Measurements from ENCODE around the gene TNKS1BP1.

Gene TNKS1BP1

GRCh38 chr11:57359896-57360690, 35.3 kb upstream of the TNKS1BP1 start:
- H3K36me3 ChIP-seq (ENCODE audit: insufficient read depth, insufficient read length, low read length): no peaks in the 10 kb centered on the region
- DNase-seq (ENCODE audit: low read depth, low spot score): no peak
- peaks cover 10% of the 10 kb centered on the region for H3K4me1 ChIP-seq (ENCODE audit: insufficient read depth, insufficient read length)
- no peak overlapping the region for H3K9ac ChIP-seq (ENCODE audit: insufficient read length, low read depth)
- H3K4me3 ChIP-seq (ENCODE audit: insufficient read length, low read depth): no peak overlapping the region
- TF ChIP-seq ZNF274 (IDR thresholded peaks at IDR 0.05; ENCODE audit: low read depth, low read length): no peak
- TF ChIP-seq YY1 (IDR thresholded peaks at IDR 0.05; ENCODE audit: insufficient read depth, insufficient read length): no peak
- no peak for TF ChIP-seq SUZ12 (IDR thresholded peaks at IDR 0.05; ENCODE audit: extremely low read depth, insufficient read depth, insufficient read length)
- H3K27me3 ChIP-seq (ENCODE audit: insufficient read depth, insufficient read length): peaks cover 3% of the 10 kb centered on the region
- no peaks in the 10 kb centered on the region; the same call in 1 of the 2 replicates for H3K9me3 ChIP-seq (ENCODE audit: insufficient read depth, low read length)

GRCh38 chr11:57359396-57359795, 34.6 kb upstream of the TNKS1BP1 start:
- H3K9ac ChIP-seq (ENCODE audit: insufficient read length, low read depth): no peak overlapping the region
- no peaks in the 10 kb centered on the region; the same call in 1 of the 2 replicates for H3K9me3 ChIP-seq (ENCODE audit: insufficient read depth, low read length)
- no peak for DNase-seq (ENCODE audit: low read depth, low spot score)
- H3K36me3 ChIP-seq (ENCODE audit: insufficient read depth, insufficient read length, low read length): no peaks in the 10 kb centered on the region
- H3K27me3 ChIP-seq (ENCODE audit: insufficient read depth, insufficient read length): peaks cover 3% of the 10 kb centered on the region
- TF ChIP-seq SUZ12 (IDR thresholded peaks at IDR 0.05; ENCODE audit: extremely low read depth, insufficient read depth, insufficient read length) (no peak), ZNF274 (IDR thresholded peaks at IDR 0.05; ENCODE audit: low read depth, low read length) (no peak), YY1 (IDR thresholded peaks at IDR 0.05; ENCODE audit: insufficient read depth, insufficient read length) (no peak)
- H3K4me3 ChIP-seq (ENCODE audit: insufficient read length, low read depth): no peak overlapping the region
- H3K4me1 ChIP-seq (ENCODE audit: insufficient read depth, insufficient read length): peaks cover 10% of the 10 kb centered on the region

GRCh38 chr11:57358991-57359390, 34.2 kb upstream of the TNKS1BP1 start:
- H3K9ac ChIP-seq (ENCODE audit: insufficient read length, low read depth): no peak overlapping the region
- H3K9me3 ChIP-seq (ENCODE audit: insufficient read depth, low read length): no peaks in the 10 kb centered on the region; the same call in 1 of the 2 replicates
- H3K27me3 ChIP-seq (ENCODE audit: insufficient read depth, insufficient read length): peaks cover 3% of the 10 kb centered on the region
- DNase-seq (ENCODE audit: low read depth, low spot score): no peak
- H3K36me3 ChIP-seq (ENCODE audit: insufficient read depth, insufficient read length, low read length): no peaks in the 10 kb centered on the region
- TF ChIP-seq ZNF274 (IDR thresholded peaks at IDR 0.05; ENCODE audit: low read depth, low read length): no peak
- TF ChIP-seq YY1 (IDR thresholded peaks at IDR 0.05; ENCODE audit: insufficient read depth, insufficient read length): no peak
- TF ChIP-seq SUZ12 (IDR thresholded peaks at IDR 0.05; ENCODE audit: extremely low read depth, insufficient read depth, insufficient read length): no peak
- peaks cover 10% of the 10 kb centered on the region for H3K4me1 ChIP-seq (ENCODE audit: insufficient read depth, insufficient read length)
- H3K4me3 ChIP-seq (ENCODE audit: insufficient read length, low read depth): no peak overlapping the region

GRCh38 chr11:57358543-57358961, 33.8 kb upstream of the TNKS1BP1 start:
- Histone ChIP-seq H3K27me3 (ENCODE audit: insufficient read depth, insufficient read length) (peaks cover 3% of the 10 kb centered on the region), H3K9me3 (ENCODE audit: insufficient read depth, low read length) (no peaks in the 10 kb centered on the region; the same call in 1 of the 2 replicates), H3K4me3 (ENCODE audit: insufficient read length, low read depth) (no peak overlapping the region), H3K36me3 (ENCODE audit: insufficient read depth, insufficient read length, low read length) (no peaks in the 10 kb centered on the region), H3K9ac (ENCODE audit: insufficient read length, low read depth) (no peak overlapping the region), H3K4me1 (ENCODE audit: insufficient read depth, insufficient read length) (peaks cover 10% of the 10 kb centered on the region)
- DNase-seq (ENCODE audit: low read depth, low spot score): no peak
- TF ChIP-seq SUZ12 (IDR thresholded peaks at IDR 0.05; ENCODE audit: extremely low read depth, insufficient read depth, insufficient read length) (no peak), YY1 (IDR thresholded peaks at IDR 0.05; ENCODE audit: insufficient read depth, insufficient read length) (no peak), ZNF274 (IDR thresholded peaks at IDR 0.05; ENCODE audit: low read depth, low read length) (no peak)

- Histone ChIP-seq H3K9ac (ENCODE audit: insufficient read length, low read depth) (no peak overlapping the region), H3K27me3 (ENCODE audit: insufficient read depth, insufficient read length) (peaks cover 3% of the 10 kb centered on the region), H3K36me3 (ENCODE audit: insufficient read depth, insufficient read length, low read length) (no peaks in the 10 kb centered on the region), H3K4me3 (ENCODE audit: insufficient read length, low read depth) (no peak overlapping the region), H3K9me3 (ENCODE audit: insufficient read depth, low read length) (no peaks in the 10 kb centered on the region), H3K4me1 (ENCODE audit: insufficient read depth, insufficient read length) (peaks cover 11% of the 10 kb centered on the region)
- TF ChIP-seq SUZ12 (IDR thresholded peaks at IDR 0.05; ENCODE audit: extremely low read depth, insufficient read depth, insufficient read length) (no peak), ZNF274 (IDR thresholded peaks at IDR 0.05; ENCODE audit: low read depth, low read length) (no peak), YY1 (IDR thresholded peaks at IDR 0.05; ENCODE audit: insufficient read depth, insufficient read length) (no peak)
- no peak for DNase-seq (ENCODE audit: low read depth, low spot score)
Measured at GRCh38 chr11:57357856-57358255, 33.1 kb upstream of the TNKS1BP1 start.

- TF ChIP-seq SUZ12 (IDR thresholded peaks at IDR 0.05; ENCODE audit: extremely low read depth, insufficient read depth, insufficient read length) (no peak), YY1 (IDR thresholded peaks at IDR 0.05; ENCODE audit: insufficient read depth, insufficient read length) (no peak), ZNF274 (IDR thresholded peaks at IDR 0.05; ENCODE audit: low read depth, low read length) (no peak)
- no peak for DNase-seq (ENCODE audit: low read depth, low spot score)
- Histone ChIP-seq H3K9ac (ENCODE audit: insufficient read length, low read depth) (no peak overlapping the region), H3K27me3 (ENCODE audit: insufficient read depth, insufficient read length) (peaks cover under 1% of the 10 kb centered on the region), H3K9me3 (ENCODE audit: insufficient read depth, low read length) (no peaks in the 10 kb centered on the region), H3K4me3 (ENCODE audit: insufficient read length, low read depth) (no peak overlapping the region), H3K36me3 (ENCODE audit: insufficient read depth, insufficient read length, low read length) (no peaks in the 10 kb centered on the region), H3K4me1 (ENCODE audit: insufficient read depth, insufficient read length) (peaks cover 12% of the 10 kb centered on the region)
Measured at GRCh38 chr11:57357310-57357709, 32.6 kb upstream of the TNKS1BP1 start.

GRCh38 chr11:57356268-57356667, 31.5 kb upstream of the TNKS1BP1 start:
- no peaks in the 10 kb centered on the region for H3K36me3 ChIP-seq (ENCODE audit: insufficient read depth, insufficient read length, low read length)
- DNase-seq (ENCODE audit: low read depth, low spot score): no peak
- no peaks in the 10 kb centered on the region for H3K27me3 ChIP-seq (ENCODE audit: insufficient read depth, insufficient read length)
- no peak overlapping the region for H3K9ac ChIP-seq (ENCODE audit: insufficient read length, low read depth)
- no peak for TF ChIP-seq YY1 (IDR thresholded peaks at IDR 0.05; ENCODE audit: insufficient read depth, insufficient read length)
- no peak for TF ChIP-seq ZNF274 (IDR thresholded peaks at IDR 0.05; ENCODE audit: low read depth, low read length)
- no peak for TF ChIP-seq SUZ12 (IDR thresholded peaks at IDR 0.05; ENCODE audit: extremely low read depth, insufficient read depth, insufficient read length)
- no peak overlapping the region for H3K4me3 ChIP-seq (ENCODE audit: insufficient read length, low read depth)
- peaks cover 12% of the 10 kb centered on the region for H3K4me1 ChIP-seq (ENCODE audit: insufficient read depth, insufficient read length)
- H3K9me3 ChIP-seq (ENCODE audit: insufficient read depth, low read length): peaks cover 7% of the 10 kb centered on the region

All from NT2/D1 (cell line).